WTC11 (cell line): Measurements from ENCODE around the gene COBL. TPM values are rescaled to one million over a fixed set of nuclear protein-coding genes. Genes with fewer than 3 reads are reported as not detected.

Source experiments
- ATAC-seq: fragments of 200-7000 bp; cut with Tn5 transposase; 2 replicates; pipeline ENCODE4 v1.10.0; 2021; ENCODE audit warnings: mild to moderate bottlenecking, moderate library complexity
- CTCF ChIA-PET: fragments of 300-600 bp; sonication (Branson Sonifier 250); formaldehyde crosslinking; loops from one replicate; lab custom pipeline; 2021; ENCODE audit warnings: antibody characterized with exemption; lab: Charles Lee
- POLR2A ChIA-PET: fragments of 350-600 bp; sonication (Branson Sonifier 250); formaldehyde crosslinking; loops from one replicate; lab custom pipeline; 2021; ENCODE audit warnings: antibody characterized with exemption; lab: Charles Lee
- DNase-seq: peaks from one replicate; pipeline ENCODE4 v3.0.0; 2021; ENCODE audit warnings: low spot score
- H3K27ac Mint-ChIP-seq: 2 replicates; pipeline ENCODE4 v1.8.0; 2021; ENCODE audit warnings: mixed read lengths
- H3K27me3 Mint-ChIP-seq: 2 replicates; pipeline ENCODE4 v1.8.0; 2021; ENCODE audit warnings: low read depth, mild to moderate bottlenecking, moderate library complexity, mixed read lengths
- H3K36me3 Mint-ChIP-seq: 2 replicates; pipeline ENCODE4 v1.8.0; 2021; ENCODE audit warnings: mixed read lengths
- H3K4me1 Mint-ChIP-seq: 2 replicates; pipeline ENCODE4 v1.8.0; 2022; ENCODE audit warnings: mixed read lengths
- H3K4me3 Mint-ChIP-seq: 2 replicates; pipeline ENCODE4 v1.8.0; 2021; ENCODE audit warnings: mild to moderate bottlenecking, moderate library complexity, mixed read lengths
- H3K9me3 Mint-ChIP-seq: 2 replicates; pipeline ENCODE4 v1.8.0; 2021; ENCODE audit warnings: mixed read lengths
- ATF1 ChIP-seq: sonication (generic); formaldehyde crosslinking; IDR thresholded peaks from 2 replicates; pipeline ENCODE4 v1.8.1; 2023; ENCODE audit warnings: mild to moderate bottlenecking, moderate library complexity, missing genetic modification reagents
- ELF4 ChIP-seq: sonication (generic); formaldehyde crosslinking; IDR thresholded peaks from 2 replicates; pipeline ENCODE4 v1.8.1; 2022; ENCODE audit warnings: low read depth, mild to moderate bottlenecking, moderate library complexity, missing genetic modification reagents
- EMX1 ChIP-seq: fragments of 250-450 bp; sonication (Bioruptor Pico); IDR thresholded peaks from 2 replicates; pipeline ENCODE4 v1.8.0; 2021; ENCODE audit warnings: mild to moderate bottlenecking
- ETV6 ChIP-seq: sonication (generic); formaldehyde crosslinking; IDR thresholded peaks from 2 replicates; pipeline ENCODE4 v1.8.1; 2022; ENCODE audit warnings: mild to moderate bottlenecking, missing genetic modification reagents
- GRHL2 ChIP-seq: fragments of 250-450 bp; sonication (Bioruptor Pico); IDR thresholded peaks from 2 replicates; pipeline ENCODE4 v1.8.0; 2022; ENCODE audit warnings: mild to moderate bottlenecking, moderate library complexity; ENCODE audit not compliant: insufficient replicate concordance, severe bottlenecking
- HMGA2 ChIP-seq: fragments of 250-450 bp; sonication (Bioruptor Pico); IDR thresholded peaks from 2 replicates; pipeline ENCODE4 v1.4.0; 2021; ENCODE audit warnings: mild to moderate bottlenecking, moderate library complexity
- JUN ChIP-seq: sonication (generic); formaldehyde crosslinking; IDR thresholded peaks from 2 replicates; pipeline ENCODE4 v1.8.0; 2023; ENCODE audit warnings: mild to moderate bottlenecking, missing genetic modification reagents
- NFYB ChIP-seq: sonication (generic); formaldehyde crosslinking; conservative IDR thresholded peaks from 2 replicates; pipeline ENCODE4 v1.8.0; 2022; ENCODE audit warnings: low read depth, missing genetic modification reagents
- OVOL2 ChIP-seq: fragments of 250-450 bp; sonication (Bioruptor Pico); IDR thresholded peaks from 2 replicates; pipeline ENCODE4 v1.9.0; 2021; ENCODE audit warnings: mild to moderate bottlenecking, borderline replicate concordance
- RORB ChIP-seq: fragments of 250-450 bp; sonication (Bioruptor Pico); IDR thresholded peaks from 2 replicates; pipeline ENCODE4 v1.9.0; 2021; ENCODE audit warnings: mild to moderate bottlenecking
- SMAD4 ChIP-seq: sonication (generic); formaldehyde crosslinking; IDR thresholded peaks from 2 replicates; pipeline ENCODE4 v1.8.0; 2022; ENCODE audit warnings: mild to moderate bottlenecking, missing genetic modification reagents
- ZNF219 ChIP-seq: sonication (generic); formaldehyde crosslinking; IDR thresholded peaks from 2 replicates; pipeline ENCODE4 v1.8.0; 2023; ENCODE audit warnings: missing genetic modification reagents, mild to moderate bottlenecking, borderline replicate concordance
- total RNA-seq: library from RNA; stranded (reverse); gene quantifications from 3 replicates; pipeline ENCODE4 v1.2.3, GENCODE V29; 2021
- TF ChIP-seq, protein P1 (sequence below): sonication (generic); formaldehyde crosslinking; IDR thresholded peaks from 2 replicates; pipeline ENCODE4 v1.8.0; 2022; ENCODE audit warnings: missing genetic modification reagents
- TF ChIP-seq, protein P2 (sequence below): sonication (generic); formaldehyde crosslinking; IDR thresholded peaks from 2 replicates; pipeline ENCODE4 v1.8.1; 2023; ENCODE audit warnings: mild to moderate bottlenecking, missing genetic modification reagents, moderate library complexity
- TF ChIP-seq, protein P3 (sequence below): sonication (generic); formaldehyde crosslinking; IDR thresholded peaks from 2 replicates; pipeline ENCODE4 v1.8.1; 2023; ENCODE audit warnings: mild to moderate bottlenecking, missing genetic modification reagents, borderline replicate concordance
- TF ChIP-seq, protein P4 (sequence below): fragments of 250-450 bp; sonication (Bioruptor Pico); IDR thresholded peaks from 2 replicates; pipeline ENCODE4 v2.1.2; 2022; ENCODE audit warnings: mild to moderate bottlenecking, moderate library complexity
- TF ChIP-seq, protein P5 (sequence below): sonication (generic); formaldehyde crosslinking; IDR thresholded peaks from 2 replicates; pipeline ENCODE4 v1.8.0; 2023; ENCODE audit warnings: missing genetic modification reagents

Gene COBL
- total RNA-seq, 1 experiment from 2014 or later, result 36.5 TPM

DNA sequence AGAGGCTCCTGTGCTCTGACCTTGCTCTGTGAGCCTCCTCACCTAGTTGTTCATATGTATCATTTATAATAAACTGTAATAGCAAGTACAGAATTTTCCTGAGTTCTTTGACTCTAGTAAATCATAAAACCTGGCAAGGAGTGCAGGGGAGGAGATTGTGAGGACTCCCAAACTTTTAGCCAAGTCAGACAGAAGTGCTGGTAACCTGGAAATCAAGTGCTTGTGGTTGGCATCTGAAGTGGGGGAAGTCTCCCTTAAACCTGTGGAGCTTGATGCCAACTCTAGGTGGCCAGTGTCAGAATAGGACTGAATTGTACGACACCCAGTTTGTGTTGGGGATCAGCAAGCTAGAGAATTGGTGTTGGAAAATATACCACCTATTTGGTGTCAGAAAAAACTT lies 327.6 kb downstream of the COBL start:
- Mint-ChIP-seq H3K36me3 (peaks cover 3% of the 10 kb centered on the region; the same call in 1 of the 2 replicates), H3K27ac (no peak overlapping the region), H3K4me1 (peaks cover 40% of the 10 kb centered on the region), H3K9me3 (peaks cover 8% of the 10 kb centered on the region), H3K27me3 (peaks cover 8% of the 10 kb centered on the region; the same call in 1 of the 2 replicates), H3K4me3 (no peak overlapping the region)
- TF ChIP-seq, protein P1, sequence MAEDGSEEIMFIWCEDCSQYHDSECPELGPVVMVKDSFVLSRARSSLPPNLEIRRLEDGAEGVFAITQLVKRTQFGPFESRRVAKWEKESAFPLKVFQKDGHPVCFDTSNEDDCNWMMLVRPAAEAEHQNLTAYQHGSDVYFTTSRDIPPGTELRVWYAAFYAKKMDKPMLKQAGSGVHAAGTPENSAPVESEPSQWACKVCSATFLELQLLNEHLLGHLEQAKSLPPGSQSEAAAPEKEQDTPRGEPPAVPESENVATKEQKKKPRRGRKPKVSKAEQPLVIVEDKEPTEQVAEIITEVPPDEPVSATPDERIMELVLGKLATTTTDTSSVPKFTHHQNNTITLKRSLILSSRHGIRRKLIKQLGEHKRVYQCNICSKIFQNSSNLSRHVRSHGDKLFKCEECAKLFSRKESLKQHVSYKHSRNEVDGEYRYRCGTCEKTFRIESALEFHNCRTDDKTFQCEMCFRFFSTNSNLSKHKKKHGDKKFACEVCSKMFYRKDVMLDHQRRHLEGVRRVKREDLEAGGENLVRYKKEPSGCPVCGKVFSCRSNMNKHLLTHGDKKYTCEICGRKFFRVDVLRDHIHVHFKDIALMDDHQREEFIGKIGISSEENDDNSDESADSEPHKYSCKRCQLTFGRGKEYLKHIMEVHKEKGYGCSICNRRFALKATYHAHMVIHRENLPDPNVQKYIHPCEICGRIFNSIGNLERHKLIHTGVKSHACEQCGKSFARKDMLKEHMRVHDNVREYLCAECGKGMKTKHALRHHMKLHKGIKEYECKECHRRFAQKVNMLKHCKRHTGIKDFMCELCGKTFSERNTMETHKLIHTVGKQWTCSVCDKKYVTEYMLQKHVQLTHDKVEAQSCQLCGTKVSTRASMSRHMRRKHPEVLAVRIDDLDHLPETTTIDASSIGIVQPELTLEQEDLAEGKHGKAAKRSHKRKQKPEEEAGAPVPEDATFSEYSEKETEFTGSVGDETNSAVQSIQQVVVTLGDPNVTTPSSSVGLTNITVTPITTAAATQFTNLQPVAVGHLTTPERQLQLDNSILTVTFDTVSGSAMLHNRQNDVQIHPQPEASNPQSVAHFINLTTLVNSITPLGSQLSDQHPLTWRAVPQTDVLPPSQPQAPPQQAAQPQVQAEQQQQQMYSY (CRISPR knock-in tag), result peak; percentile 71
- TF ChIP-seq JUN (CRISPR knock-in tag) (no peak), HMGA2 (CRISPR knock-in tag) (no peak), EMX1 (CRISPR knock-in tag) (no peak), ETV6 (no peak), NFYB (no peak)
- TF ChIP-seq, protein P2, sequence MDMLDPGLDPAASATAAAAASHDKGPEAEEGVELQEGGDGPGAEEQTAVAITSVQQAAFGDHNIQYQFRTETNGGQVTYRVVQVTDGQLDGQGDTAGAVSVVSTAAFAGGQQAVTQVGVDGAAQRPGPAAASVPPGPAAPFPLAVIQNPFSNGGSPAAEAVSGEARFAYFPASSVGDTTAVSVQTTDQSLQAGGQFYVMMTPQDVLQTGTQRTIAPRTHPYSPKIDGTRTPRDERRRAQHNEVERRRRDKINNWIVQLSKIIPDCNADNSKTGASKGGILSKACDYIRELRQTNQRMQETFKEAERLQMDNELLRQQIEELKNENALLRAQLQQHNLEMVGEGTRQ (CRISPR knock-in tag), result no peak
- TF ChIP-seq, protein P3, sequence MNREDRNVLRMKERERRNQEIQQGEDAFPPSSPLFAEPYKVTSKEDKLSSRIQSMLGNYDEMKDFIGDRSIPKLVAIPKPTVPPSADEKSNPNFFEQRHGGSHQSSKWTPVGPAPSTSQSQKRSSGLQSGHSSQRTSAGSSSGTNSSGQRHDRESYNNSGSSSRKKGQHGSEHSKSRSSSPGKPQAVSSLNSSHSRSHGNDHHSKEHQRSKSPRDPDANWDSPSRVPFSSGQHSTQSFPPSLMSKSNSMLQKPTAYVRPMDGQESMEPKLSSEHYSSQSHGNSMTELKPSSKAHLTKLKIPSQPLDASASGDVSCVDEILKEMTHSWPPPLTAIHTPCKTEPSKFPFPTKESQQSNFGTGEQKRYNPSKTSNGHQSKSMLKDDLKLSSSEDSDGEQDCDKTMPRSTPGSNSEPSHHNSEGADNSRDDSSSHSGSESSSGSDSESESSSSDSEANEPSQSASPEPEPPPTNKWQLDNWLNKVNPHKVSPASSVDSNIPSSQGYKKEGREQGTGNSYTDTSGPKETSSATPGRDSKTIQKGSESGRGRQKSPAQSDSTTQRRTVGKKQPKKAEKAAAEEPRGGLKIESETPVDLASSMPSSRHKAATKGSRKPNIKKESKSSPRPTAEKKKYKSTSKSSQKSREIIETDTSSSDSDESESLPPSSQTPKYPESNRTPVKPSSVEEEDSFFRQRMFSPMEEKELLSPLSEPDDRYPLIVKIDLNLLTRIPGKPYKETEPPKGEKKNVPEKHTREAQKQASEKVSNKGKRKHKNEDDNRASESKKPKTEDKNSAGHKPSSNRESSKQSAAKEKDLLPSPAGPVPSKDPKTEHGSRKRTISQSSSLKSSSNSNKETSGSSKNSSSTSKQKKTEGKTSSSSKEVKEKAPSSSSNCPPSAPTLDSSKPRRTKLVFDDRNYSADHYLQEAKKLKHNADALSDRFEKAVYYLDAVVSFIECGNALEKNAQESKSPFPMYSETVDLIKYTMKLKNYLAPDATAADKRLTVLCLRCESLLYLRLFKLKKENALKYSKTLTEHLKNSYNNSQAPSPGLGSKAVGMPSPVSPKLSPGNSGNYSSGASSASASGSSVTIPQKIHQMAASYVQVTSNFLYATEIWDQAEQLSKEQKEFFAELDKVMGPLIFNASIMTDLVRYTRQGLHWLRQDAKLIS (CRISPR knock-in tag), result no peak
- no peak for DNase-seq
- ATAC-seq, result no peak
- ChIA-PET POLR2A (no interaction called here), CTCF (interaction anchor here (1.1 to 2.0 kb wide), 3 partner anchors 11 to 174 kb away, joined by 4 to 29 read pairs (median 4); no protein-coding TSS in a partner anchor)

DNA sequence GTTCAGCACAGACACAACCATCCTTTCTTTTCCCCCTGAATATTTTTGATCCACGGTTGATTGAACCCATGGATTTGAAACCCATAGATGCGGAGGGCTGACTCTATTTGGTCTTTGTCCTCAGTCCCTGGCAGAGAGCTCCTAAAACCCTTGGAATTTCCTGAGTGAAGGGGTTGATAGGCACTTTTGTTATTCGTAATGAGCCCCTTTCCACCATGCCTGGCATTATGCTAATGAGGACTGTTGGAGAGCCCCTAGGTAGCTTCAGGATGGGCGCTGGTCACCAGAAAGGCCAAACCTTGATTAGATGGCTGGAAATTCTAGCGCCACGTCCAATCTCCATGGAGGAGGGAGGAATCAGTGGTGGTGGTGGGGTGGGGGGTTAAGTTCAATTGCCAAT lies 328.1 kb downstream of the COBL start:
- Mint-ChIP-seq H3K9me3 (peaks cover 8% of the 10 kb centered on the region), H3K27me3 (peaks cover 8% of the 10 kb centered on the region; the same call in 1 of the 2 replicates), H3K4me1 (peaks cover 45% of the 10 kb centered on the region), H3K27ac (peak overlapping the region; percentile 63; the same call in 1 of the 2 replicates), H3K36me3 (peaks cover 3% of the 10 kb centered on the region; the same call in 1 of the 2 replicates), H3K4me3 (no peak overlapping the region)
- ATAC-seq (peak; percentile 92), DNase-seq (no peak)
- POLR2A ChIA-PET, result no interaction called here
- TF ChIP-seq ZNF219 (CRISPR knock-in tag), result no peak
- no peak for TF ChIP-seq ELF4 (CRISPR knock-in tag)
- no peak for TF ChIP-seq ATF1 (CRISPR knock-in tag)
- TF ChIP-seq, protein P4, sequence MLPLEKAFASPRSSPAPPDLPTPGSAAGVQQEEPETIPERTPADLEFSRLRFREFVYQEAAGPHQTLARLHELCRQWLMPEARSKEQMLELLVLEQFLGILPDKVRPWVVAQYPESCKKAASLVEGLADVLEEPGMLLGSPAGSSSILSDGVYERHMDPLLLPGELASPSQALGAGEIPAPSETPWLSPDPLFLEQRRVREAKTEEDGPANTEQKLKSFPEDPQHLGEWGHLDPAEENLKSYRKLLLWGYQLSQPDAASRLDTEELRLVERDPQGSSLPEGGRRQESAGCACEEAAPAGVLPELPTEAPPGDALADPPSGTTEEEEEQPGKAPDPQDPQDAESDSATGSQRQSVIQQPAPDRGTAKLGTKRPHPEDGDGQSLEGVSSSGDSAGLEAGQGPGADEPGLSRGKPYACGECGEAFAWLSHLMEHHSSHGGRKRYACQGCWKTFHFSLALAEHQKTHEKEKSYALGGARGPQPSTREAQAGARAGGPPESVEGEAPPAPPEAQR, result 0 out of 2 replicates have a peak, but pooled peaks have one; percentile 37
- TF ChIP-seq, protein P5, sequence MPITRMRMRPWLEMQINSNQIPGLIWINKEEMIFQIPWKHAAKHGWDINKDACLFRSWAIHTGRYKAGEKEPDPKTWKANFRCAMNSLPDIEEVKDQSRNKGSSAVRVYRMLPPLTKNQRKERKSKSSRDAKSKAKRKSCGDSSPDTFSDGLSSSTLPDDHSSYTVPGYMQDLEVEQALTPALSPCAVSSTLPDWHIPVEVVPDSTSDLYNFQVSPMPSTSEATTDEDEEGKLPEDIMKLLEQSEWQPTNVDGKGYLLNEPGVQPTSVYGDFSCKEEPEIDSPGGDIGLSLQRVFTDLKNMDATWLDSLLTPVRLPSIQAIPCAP, result no peak
- TF ChIP-seq RORB (CRISPR knock-in tag), result no peak
- no peak for TF ChIP-seq SMAD4 (CRISPR knock-in tag)
- no peak for TF ChIP-seq OVOL2 (CRISPR knock-in tag)
- TF ChIP-seq GRHL2, result no peak
- CTCF ChIA-PET, result interaction anchor here (0.9 to 2.0 kb wide), 5 partner anchors 10 to 379 kb away, joined by 3 to 29 read pairs (median 4); no protein-coding TSS in a partner anchor
